Activated B cell treated with CpG ODN at 0.5 μM for 24 hours (primary cell): Measurements from ENCODE around the gene AFF3. TPM values are rescaled to one million over a fixed set of nuclear protein-coding genes. Genes with fewer than 3 reads are reported as not detected.

Experiments
- ATAC-seq: fragments of 200-7000 bp; cut with Tn5 transposase; one replicate; pipeline ENCODE4 v1.10.0; 2021; ENCODE audit warnings: low read depth, mild to moderate bottlenecking, moderate library complexity
- CTCF ChIA-PET: fragments of 350-600 bp; sonication (Branson Sonifier 250); formaldehyde crosslinking; loops from one replicate; lab custom pipeline; 2021; ENCODE audit warnings: antibody characterized with exemption; lab: Charles Lee
- POLR2A ChIA-PET: fragments of 350-600 bp; sonication (Branson Sonifier 250); formaldehyde crosslinking; loops from one replicate; lab custom pipeline; 2021; ENCODE audit warnings: antibody characterized with exemption; lab: Charles Lee
- DNase-seq: peaks from one replicate; pipeline ENCODE4 v3.0.0; 2022
- H3K27ac Mint-ChIP-seq: one replicate; pipeline ENCODE4 v1.8.0; 2020; ENCODE audit warnings: mixed read lengths
- H3K27me3 Mint-ChIP-seq: one replicate; pipeline ENCODE4 v1.8.0; 2021; ENCODE audit warnings: mixed read lengths
- H3K36me3 Mint-ChIP-seq: one replicate; pipeline ENCODE4 v1.8.0; 2021; ENCODE audit warnings: low read depth, mixed read lengths
- H3K4me1 Mint-ChIP-seq: one replicate; pipeline ENCODE4 v1.8.0; 2021; ENCODE audit warnings: mixed read lengths
- H3K4me3 Mint-ChIP-seq: one replicate; pipeline ENCODE4 v1.8.0; 2020; ENCODE audit warnings: mild to moderate bottlenecking, mixed read lengths
- H3K9me3 Mint-ChIP-seq: one replicate; pipeline ENCODE4 v1.8.0; 2020; ENCODE audit warnings: mixed read lengths
- intact Hi-C: fragments of 100-400 bp; cut with micrococcal nuclease; formaldehyde crosslinking; loops from one replicate; pipeline ENCODE4 v1.15.1; 2024
- total RNA-seq: library from RNA; stranded (reverse); gene quantifications from 2 replicates; pipeline ENCODE4 v1.2.3, GENCODE V29; 2022
- TF ChIP-seq, protein P1 (sequence below): fragments of 200-600 bp; IDR thresholded peaks from one replicate; pipeline ENCODE4 v1.8.0; 2022; ENCODE audit warnings: antibody characterized with exemption, mild to moderate bottlenecking

The AFF3 gene
- total RNA-seq, 1 donor from 2014 or later = 271 TPM

DNA sequence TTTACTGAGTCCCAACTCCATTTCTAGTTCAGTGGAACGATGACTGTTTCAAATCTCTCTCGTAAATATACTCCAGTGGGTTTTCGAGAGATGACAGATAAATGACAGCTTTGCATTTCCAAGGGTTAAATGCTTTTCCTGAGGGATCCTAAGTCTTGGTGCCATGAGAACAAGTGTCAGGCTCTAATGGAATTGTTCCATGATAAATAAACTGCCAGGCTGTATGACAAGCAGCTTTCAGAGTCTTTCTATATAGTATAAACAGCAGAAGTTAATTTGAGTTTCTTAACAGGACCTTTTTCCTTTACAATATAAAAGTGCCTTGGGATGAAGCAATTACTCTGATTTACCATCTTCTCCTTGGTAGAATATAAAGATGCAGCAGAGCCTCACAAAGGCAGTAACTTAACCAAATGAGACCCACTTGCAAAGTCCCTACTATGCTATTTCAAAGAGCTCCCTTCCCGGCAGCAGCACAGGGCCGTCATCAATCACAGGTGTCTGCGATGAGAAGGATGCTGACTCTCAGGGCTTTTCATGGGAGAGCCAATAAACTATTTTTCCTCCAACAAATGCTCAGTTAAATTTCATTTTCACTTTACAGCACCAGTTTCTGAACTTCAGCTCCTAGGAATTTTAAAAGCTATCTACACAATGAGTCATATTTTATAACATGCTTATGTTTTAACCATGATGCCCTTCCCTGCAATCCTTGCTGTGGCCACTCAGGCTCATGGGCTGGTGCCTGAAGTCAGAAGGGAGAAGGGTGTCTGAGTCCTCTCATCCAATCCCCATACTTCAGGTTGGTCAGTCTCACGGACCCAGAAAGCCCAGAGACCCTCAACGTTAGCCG is 123.8 kb downstream of the AFF3 start:
- Mint-ChIP-seq H3K27ac (peak overlapping the region; percentile 18), H3K27me3 (no peaks in the 10 kb centered on the region), H3K9me3 (no peaks in the 10 kb centered on the region), H3K4me1 (peaks cover 46% of the 10 kb centered on the region), H3K4me3 (no peak overlapping the region), H3K36me3 (peaks cover 44% of the 10 kb centered on the region)
- CTCF ChIA-PET = no interaction called here
- intact Hi-C loops = no loop called here
- TF ChIP-seq, protein P1, sequence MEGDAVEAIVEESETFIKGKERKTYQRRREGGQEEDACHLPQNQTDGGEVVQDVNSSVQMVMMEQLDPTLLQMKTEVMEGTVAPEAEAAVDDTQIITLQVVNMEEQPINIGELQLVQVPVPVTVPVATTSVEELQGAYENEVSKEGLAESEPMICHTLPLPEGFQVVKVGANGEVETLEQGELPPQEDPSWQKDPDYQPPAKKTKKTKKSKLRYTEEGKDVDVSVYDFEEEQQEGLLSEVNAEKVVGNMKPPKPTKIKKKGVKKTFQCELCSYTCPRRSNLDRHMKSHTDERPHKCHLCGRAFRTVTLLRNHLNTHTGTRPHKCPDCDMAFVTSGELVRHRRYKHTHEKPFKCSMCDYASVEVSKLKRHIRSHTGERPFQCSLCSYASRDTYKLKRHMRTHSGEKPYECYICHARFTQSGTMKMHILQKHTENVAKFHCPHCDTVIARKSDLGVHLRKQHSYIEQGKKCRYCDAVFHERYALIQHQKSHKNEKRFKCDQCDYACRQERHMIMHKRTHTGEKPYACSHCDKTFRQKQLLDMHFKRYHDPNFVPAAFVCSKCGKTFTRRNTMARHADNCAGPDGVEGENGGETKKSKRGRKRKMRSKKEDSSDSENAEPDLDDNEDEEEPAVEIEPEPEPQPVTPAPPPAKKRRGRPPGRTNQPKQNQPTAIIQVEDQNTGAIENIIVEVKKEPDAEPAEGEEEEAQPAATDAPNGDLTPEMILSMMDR = no peak
- POLR2A ChIA-PET = no interaction called here
- no peak for DNase-seq
- no peak for ATAC-seq

DNA sequence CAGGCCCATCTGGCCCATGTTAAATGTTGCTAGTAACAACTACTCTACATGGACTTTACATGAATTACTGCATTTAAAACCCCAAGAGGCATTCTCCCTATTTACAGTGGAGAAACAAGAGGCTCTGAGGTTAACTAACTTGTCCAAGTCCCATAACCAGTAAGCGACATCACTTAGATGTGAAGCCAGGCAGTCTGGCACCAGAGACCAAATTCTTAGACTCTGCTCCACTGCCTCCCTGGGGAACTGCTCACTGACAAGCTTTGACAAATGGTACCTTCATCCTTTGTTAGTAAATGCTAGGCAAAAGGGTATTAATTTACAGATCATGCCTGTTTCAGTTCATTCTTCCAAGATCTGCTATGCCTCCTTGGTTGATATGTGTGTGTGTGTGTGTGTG is 124.8 kb downstream of the AFF3 start:
- intact Hi-C loops = no loop called here
- ATAC-seq = no peak
- DNase-seq = no peak
- H3K9me3 Mint-ChIP-seq = no peaks in the 10 kb centered on the region
- peaks cover 45% of the 10 kb centered on the region for H3K36me3 Mint-ChIP-seq
- H3K27me3 Mint-ChIP-seq = no peaks in the 10 kb centered on the region
- TF ChIP-seq, protein P1 = no peak
- H3K4me3 Mint-ChIP-seq = no peak overlapping the region
- ChIA-PET POLR2A (no interaction called here), CTCF (no interaction called here)
- H3K27ac Mint-ChIP-seq = no peak overlapping the region
- peaks cover 37% of the 10 kb centered on the region for H3K4me1 Mint-ChIP-seq

DNA sequence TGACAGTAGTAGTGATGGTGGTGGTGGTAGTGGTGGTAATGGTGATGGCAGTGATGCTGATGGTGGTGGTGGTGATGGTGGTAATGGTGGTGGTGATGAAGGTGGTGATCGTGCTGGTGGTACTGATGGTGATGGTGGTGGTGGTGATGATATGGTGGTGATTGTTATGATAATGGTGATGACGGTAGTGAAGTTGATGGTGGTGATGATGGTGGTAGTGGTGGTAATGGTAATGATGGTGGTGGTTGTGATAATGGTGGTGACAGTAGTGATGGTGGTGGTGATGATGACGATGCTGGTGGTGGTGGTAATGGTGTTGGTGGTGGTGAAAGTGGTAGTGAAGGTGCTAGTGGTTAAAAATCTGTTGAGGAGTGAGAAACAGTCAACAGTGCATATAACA is 125.6 kb downstream of the AFF3 start:
- Mint-ChIP-seq H3K36me3 (peaks cover 51% of the 10 kb centered on the region), H3K4me1 (peaks cover 28% of the 10 kb centered on the region), H3K9me3 (no peaks in the 10 kb centered on the region), H3K27ac (no peak overlapping the region), H3K4me3 (no peak overlapping the region), H3K27me3 (no peaks in the 10 kb centered on the region)
- ChIA-PET CTCF (no interaction called here), POLR2A (no interaction called here)
- TF ChIP-seq, protein P1 = no peak
- no peak for ATAC-seq
- intact Hi-C loops = no loop called here
- no peak for DNase-seq

DNA sequence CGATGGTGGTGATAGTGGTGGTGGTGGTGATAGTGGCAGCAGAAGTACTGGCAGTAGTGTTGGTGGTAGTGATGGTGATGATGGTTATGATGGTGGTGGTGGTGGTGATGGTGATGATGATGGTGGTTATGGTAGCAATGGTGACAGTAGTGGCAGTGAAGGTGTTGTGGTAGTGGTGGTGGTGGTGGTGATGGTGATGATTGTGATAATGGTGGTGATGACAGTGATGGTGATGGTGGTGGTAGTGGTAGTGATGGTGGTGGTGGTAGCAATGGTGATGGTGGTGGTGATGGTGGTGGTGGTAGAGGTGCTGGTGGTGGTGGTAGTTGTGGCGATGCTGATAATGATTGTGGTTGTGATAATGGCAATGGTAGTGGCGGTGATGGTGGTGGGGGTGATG is 126.5 kb downstream of the AFF3 start:
- DNase-seq = no peak
- Mint-ChIP-seq H3K27ac (no peak overlapping the region), H3K27me3 (no peaks in the 10 kb centered on the region), H3K4me3 (no peak overlapping the region), H3K4me1 (peaks cover 24% of the 10 kb centered on the region), H3K36me3 (peaks cover 56% of the 10 kb centered on the region), H3K9me3 (no peaks in the 10 kb centered on the region)
- intact Hi-C loops = no loop called here
- CTCF ChIA-PET = no interaction called here
- POLR2A ChIA-PET = no interaction called here
- TF ChIP-seq, protein P1 = no peak
- no peak for ATAC-seq

DNA sequence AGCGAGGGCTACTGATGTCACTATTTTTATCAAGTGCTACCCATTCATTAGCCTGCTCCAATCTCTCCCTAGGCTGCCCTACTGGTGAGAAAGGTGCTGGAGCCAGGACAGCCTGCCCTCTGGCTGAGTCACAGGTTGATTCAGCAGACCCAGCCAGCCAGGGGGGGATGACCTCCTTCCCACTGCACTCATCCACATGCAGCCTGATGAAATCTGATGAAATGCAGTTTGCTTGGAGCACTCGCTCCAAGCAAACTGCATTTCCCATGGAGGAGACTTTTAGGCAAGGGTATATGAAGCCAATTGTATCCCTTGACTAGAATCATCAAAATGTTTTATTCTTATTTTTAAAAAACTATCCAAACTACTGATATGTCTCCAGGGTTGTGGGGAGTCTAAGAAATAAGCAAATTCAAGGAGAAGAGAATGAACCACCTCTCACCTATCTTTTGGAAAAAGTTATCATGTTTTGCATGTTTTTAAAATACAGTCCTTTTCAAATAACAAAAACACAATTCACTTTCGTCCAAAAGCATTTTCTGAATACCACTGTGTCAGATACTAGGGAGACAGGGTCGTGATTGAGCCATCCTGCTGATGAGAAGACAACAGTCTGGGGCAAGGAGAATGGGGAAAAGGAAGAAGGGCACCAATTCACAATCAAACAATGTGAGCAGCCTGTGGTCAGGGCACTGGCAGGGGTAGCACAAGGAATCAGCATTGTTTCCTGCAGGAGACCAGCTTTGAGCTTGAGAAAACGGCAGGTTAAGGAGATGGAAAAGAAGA is 128.3 kb downstream of the AFF3 start:
- no peaks in the 10 kb centered on the region for H3K27me3 Mint-ChIP-seq
- CTCF ChIA-PET = interaction anchor here (1.9 kb wide), 1 partner anchor 232 kb away, joined by 4 read pairs; no protein-coding TSS in a partner anchor
- TF ChIP-seq, protein P1 = no peak
- H3K27ac Mint-ChIP-seq = peak overlapping the region; percentile 27
- peaks cover 55% of the 10 kb centered on the region for H3K36me3 Mint-ChIP-seq
- DNase-seq (no peak), ATAC-seq (no peak)
- H3K4me1 Mint-ChIP-seq = peaks cover 26% of the 10 kb centered on the region
- intact Hi-C loops = no loop called here
- no peaks in the 10 kb centered on the region for H3K9me3 Mint-ChIP-seq
- POLR2A ChIA-PET = no interaction called here
- no peak overlapping the region for H3K4me3 Mint-ChIP-seq
